H9 (cell line): ENCODE measurements around the gene PIK3R5. TPM values are rescaled to one million over a fixed set of nuclear protein-coding genes. Genes with fewer than 3 reads are reported as not detected.

ENCODE experiments used
- DNase-seq: peaks from one replicate; pipeline ENCODE4 v3.0.0-alpha.2; 2017
- H2AFZ ChIP-seq: one replicate; pipeline ENCODE4 v1.6.1; 2013; ENCODE audit warnings: mild to moderate bottlenecking, low read length, control low read depth, moderate library complexity
- H2AK5ac ChIP-seq: 2 replicates; pipeline ENCODE4 v1.6.1; 2013; ENCODE audit warnings: low read length, control low read depth, mixed read lengths; ENCODE audit not compliant: insufficient read length
- H2BK120ac ChIP-seq: one replicate; pipeline ENCODE4 v1.6.1; 2013; ENCODE audit warnings: low read depth, mild to moderate bottlenecking, low read length, control low read depth, inconsistent platforms; ENCODE audit not compliant: poor library complexity, severe bottlenecking
- H2BK12ac ChIP-seq: 2 replicates; pipeline ENCODE4 v1.6.1; 2013; ENCODE audit warnings: low read length, control low read depth, mixed read lengths, low read depth; ENCODE audit not compliant: insufficient read length
- H2BK15ac ChIP-seq: 2 replicates; pipeline ENCODE4 v1.6.1; 2013; ENCODE audit warnings: low read depth, low read length, control low read depth
- H2BK20ac ChIP-seq: one replicate; pipeline ENCODE4 v1.6.1; 2013; ENCODE audit warnings: low read depth, mild to moderate bottlenecking, low read length, control low read depth, inconsistent platforms; ENCODE audit not compliant: poor library complexity, severe bottlenecking
- H2BK5ac ChIP-seq: 2 replicates; pipeline ENCODE4 v1.6.1; 2013; ENCODE audit warnings: low read length, control low read depth, mixed read lengths; ENCODE audit not compliant: insufficient read length
- H3K14ac ChIP-seq: 2 replicates; pipeline ENCODE4 v1.6.1; 2013; ENCODE audit warnings: low read length, control low read depth; ENCODE audit not compliant: insufficient read depth
- H3K18ac ChIP-seq: 2 replicates; pipeline ENCODE4 v1.6.1; 2013; ENCODE audit warnings: low read depth, mild to moderate bottlenecking, mixed read lengths, low read length, control low read depth; ENCODE audit not compliant: insufficient read length
- H3K23ac ChIP-seq: 2 replicates; pipeline ENCODE4 v1.6.1; 2013; ENCODE audit warnings: low read length, control low read depth, mixed read lengths, low read depth; ENCODE audit not compliant: insufficient read length
- H3K23me2 ChIP-seq: 2 replicates; pipeline ENCODE4 v1.6.1; 2013; ENCODE audit warnings: low read depth, mild to moderate bottlenecking, mixed read lengths, low read length, control low read depth; ENCODE audit not compliant: insufficient read length, poor library complexity, severe bottlenecking
- H3K27ac ChIP-seq: 2 replicates; pipeline ENCODE4 v1.5.1; 2013; ENCODE audit warnings: low read length, control low read depth, mixed read lengths, low read depth; ENCODE audit not compliant: insufficient read length
- H3K27me3 ChIP-seq: 2 replicates; pipeline ENCODE4 v1.6.1; 2013; ENCODE audit warnings: low read length, control low read depth, inconsistent platforms; ENCODE audit not compliant: insufficient read depth
- H3K4ac ChIP-seq: 2 replicates; pipeline ENCODE4 v1.6.1; 2013; ENCODE audit warnings: low read depth, mild to moderate bottlenecking, control low read depth, inconsistent platforms, low read length, moderate library complexity
- H3K4me1 ChIP-seq: 2 replicates; pipeline ENCODE4 v1.6.1; 2013; ENCODE audit warnings: low read length, control low read depth, inconsistent platforms; ENCODE audit not compliant: insufficient read depth
- H3K4me2 ChIP-seq: 2 replicates; pipeline ENCODE4 v1.6.1; 2013; ENCODE audit warnings: low read length, control low read depth, mixed read lengths; ENCODE audit not compliant: insufficient read length, insufficient read depth
- H3K56ac ChIP-seq: 2 replicates; pipeline ENCODE4 v1.6.1; 2013; ENCODE audit warnings: low read depth, mild to moderate bottlenecking, mixed read lengths, low read length, control low read depth; ENCODE audit not compliant: insufficient read length
- H3K79me1 ChIP-seq: 2 replicates; pipeline ENCODE4 v1.6.1; 2013; ENCODE audit warnings: low read depth, mild to moderate bottlenecking, moderate library complexity, low read length, control low read depth, inconsistent platforms; ENCODE audit not compliant: insufficient read depth, poor library complexity, severe bottlenecking
- H3K79me2 ChIP-seq: 2 replicates; pipeline ENCODE4 v1.6.1; 2013; ENCODE audit warnings: low read length, control low read depth, inconsistent platforms; ENCODE audit not compliant: insufficient read depth
- H3K9ac ChIP-seq: 2 replicates; pipeline ENCODE4 v1.6.1; 2013; ENCODE audit warnings: low read length, control low read depth, mixed read lengths; ENCODE audit not compliant: insufficient read length; ENCODE audit errors: extremely low read depth
- H3K9me3 ChIP-seq: one replicate; pipeline ENCODE4 v1.6.1; 2013; ENCODE audit warnings: low read depth, low read length, inconsistent platforms; ENCODE audit not compliant: control insufficient read depth
- H3T11ph ChIP-seq: one replicate; pipeline ENCODE4 v1.6.1; 2013; ENCODE audit warnings: mild to moderate bottlenecking, low read length, control low read depth, inconsistent platforms
- H4K20me1 ChIP-seq: one replicate; pipeline ENCODE4 v1.6.1; 2013; ENCODE audit not compliant: control insufficient read depth, insufficient read length, insufficient read depth
- H4K5ac ChIP-seq: 2 replicates; pipeline ENCODE4 v1.6.1; 2013; ENCODE audit warnings: low read depth, mild to moderate bottlenecking, mixed read lengths, low read length, control low read depth; ENCODE audit not compliant: insufficient read length
- H4K8ac ChIP-seq: replicated peaks from 2 replicates; pipeline ENCODE4 v1.6.1; 2013; ENCODE audit warnings: low read length, control low read depth, mixed read lengths, low read depth; ENCODE audit not compliant: insufficient read length
- H4K91ac ChIP-seq: 2 replicates; pipeline ENCODE4 v1.6.1; 2013; ENCODE audit warnings: low read depth, mild to moderate bottlenecking, moderate library complexity, mixed read lengths, low read length, control low read depth; ENCODE audit not compliant: insufficient read length
- H3K27ac Mint-ChIP-seq, 3 experiments: 2 replicates in 2 of 3; 3 replicates in 1 of 3; pipeline ENCODE4 v1.8.0; 2020 to 2021; ENCODE audit warnings: mixed read lengths in 3 of 3, mild to moderate bottlenecking in 1 of 3, moderate library complexity in 1 of 3
- H3K27me3 Mint-ChIP-seq: 2 replicates; pipeline ENCODE4 v1.8.0; 2021; ENCODE audit warnings: low read depth, mild to moderate bottlenecking, moderate library complexity, mixed read lengths
- H3K36me3 Mint-ChIP-seq, 3 experiments: 2 replicates in 2 of 3; 3 replicates in 1 of 3; pipeline ENCODE4 v1.8.0; 2020 to 2021; ENCODE audit warnings: low read depth in 3 of 3, mixed read lengths in 3 of 3; ENCODE audit not compliant: insufficient read depth in 1 of 3
- H3K4me1 Mint-ChIP-seq, 2 experiments: 2 replicates each; pipeline ENCODE4 v1.8.0; 2020; ENCODE audit warnings: mixed read lengths in 2 of 2
- H3K4me3 Mint-ChIP-seq, 2 experiments: 2 replicates in 1 of 2; 3 replicates in 1 of 2; pipeline ENCODE4 v1.8.0; 2020 to 2021; ENCODE audit warnings: mild to moderate bottlenecking in 2 of 2, mixed read lengths in 2 of 2, moderate library complexity in 1 of 2
- H3K9me3 Mint-ChIP-seq, 2 experiments: 2 replicates in 1 of 2; 3 replicates in 1 of 2; pipeline ENCODE4 v1.8.0; 2020; ENCODE audit warnings: mild to moderate bottlenecking in 2 of 2, mixed read lengths in 2 of 2, moderate library complexity in 1 of 2
- WGBS: extraction: QIAGEN DNeasy Blood & Tissue Kit; methylation state at CpG from one replicate; pipeline ENCODE4 v1.1.7; 2013; ENCODE audit warnings: missing lambda C conversion rate, low lambda C conversion rate, mixed read lengths; ENCODE audit not compliant: insufficient read length; ENCODE audit errors: extremely low coverage; 5-methylcytosine and 5-hydroxymethylcytosine counted together
- total RNA-seq: library from RNA; stranded (reverse); gene quantifications from 2 replicates; pipeline ENCODE4 v1.2.1, GENCODE V29; 2021
- TF ChIP-seq, protein P1 (sequence below): fragments of 200-600 bp; sonication (generic); conservative IDR thresholded peaks from 3 replicates; pipeline ENCODE4 v1.8.0; 2021; ENCODE audit warnings: antibody characterized with exemption, mild to moderate bottlenecking

The PIK3R5 gene
- total RNA-seq, 1 experiment from 2014 or later: 1.4 TPM

DNA sequence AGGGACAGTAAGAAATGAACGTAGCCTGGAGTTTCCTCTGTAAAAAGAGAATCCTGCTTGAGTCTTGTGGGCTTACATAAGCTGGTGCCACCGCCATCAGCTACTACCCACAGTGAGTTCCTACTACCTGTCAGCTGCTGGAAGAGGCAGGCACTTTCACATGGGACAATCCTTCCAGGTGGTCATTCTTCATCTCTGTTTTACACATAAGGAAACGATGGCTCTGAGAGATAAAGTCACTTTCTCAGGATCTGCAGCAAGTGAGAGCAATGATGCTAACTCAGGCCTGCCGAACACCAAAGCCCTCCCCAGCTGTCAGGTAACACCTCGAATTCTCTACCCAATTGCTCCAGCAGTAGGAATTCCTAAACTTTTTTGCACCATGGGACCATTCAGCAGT lies 26.6 kb downstream of the PIK3R5 start:
- no peak overlapping the region for H3K23ac ChIP-seq
- no peak overlapping the region for H2AFZ ChIP-seq
- H4K20me1 ChIP-seq: no peaks in the 10 kb centered on the region
- H3K4me3 Mint-ChIP-seq: no peak overlapping the region
- H2BK12ac ChIP-seq: no peak overlapping the region
- H2BK15ac ChIP-seq: no peak overlapping the region
- no peak overlapping the region for H3K18ac ChIP-seq
- no peak overlapping the region for H4K8ac ChIP-seq
- H3K4me2 ChIP-seq: no peak overlapping the region
- no peaks in the 10 kb centered on the region; the same call in 1 of the 2 replicates for H3K4me1 ChIP-seq
- no peak overlapping the region for H2AK5ac ChIP-seq
- peaks cover 0 to 4% of the 10 kb centered on the region in 2 experiments; a peak in 2 of 5 replicates for H3K9me3 Mint-ChIP-seq
- no peak overlapping the region for H3T11ph ChIP-seq
- no peak overlapping the region for H2BK120ac ChIP-seq
- H3K27me3 ChIP-seq: no peaks in the 10 kb centered on the region
- H3K14ac ChIP-seq: no peak overlapping the region
- peaks cover 6% of the 10 kb centered on the region for H3K27me3 Mint-ChIP-seq
- peaks cover 22% of the 10 kb centered on the region in 2 experiments for H3K4me1 Mint-ChIP-seq
- no peak overlapping the region for H4K5ac ChIP-seq
- H3K27ac Mint-ChIP-seq: peak overlapping the region in 1 of 3 experiments; percentile 75; a peak in 1 of 7 replicates
- TF ChIP-seq, protein P1, sequence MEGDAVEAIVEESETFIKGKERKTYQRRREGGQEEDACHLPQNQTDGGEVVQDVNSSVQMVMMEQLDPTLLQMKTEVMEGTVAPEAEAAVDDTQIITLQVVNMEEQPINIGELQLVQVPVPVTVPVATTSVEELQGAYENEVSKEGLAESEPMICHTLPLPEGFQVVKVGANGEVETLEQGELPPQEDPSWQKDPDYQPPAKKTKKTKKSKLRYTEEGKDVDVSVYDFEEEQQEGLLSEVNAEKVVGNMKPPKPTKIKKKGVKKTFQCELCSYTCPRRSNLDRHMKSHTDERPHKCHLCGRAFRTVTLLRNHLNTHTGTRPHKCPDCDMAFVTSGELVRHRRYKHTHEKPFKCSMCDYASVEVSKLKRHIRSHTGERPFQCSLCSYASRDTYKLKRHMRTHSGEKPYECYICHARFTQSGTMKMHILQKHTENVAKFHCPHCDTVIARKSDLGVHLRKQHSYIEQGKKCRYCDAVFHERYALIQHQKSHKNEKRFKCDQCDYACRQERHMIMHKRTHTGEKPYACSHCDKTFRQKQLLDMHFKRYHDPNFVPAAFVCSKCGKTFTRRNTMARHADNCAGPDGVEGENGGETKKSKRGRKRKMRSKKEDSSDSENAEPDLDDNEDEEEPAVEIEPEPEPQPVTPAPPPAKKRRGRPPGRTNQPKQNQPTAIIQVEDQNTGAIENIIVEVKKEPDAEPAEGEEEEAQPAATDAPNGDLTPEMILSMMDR: no peak
- no peak overlapping the region for H3K27ac ChIP-seq
- no CpG with 5 or more reads among the region's 5 CpGs for WGBS
- no peak overlapping the region for H4K91ac ChIP-seq
- no peak overlapping the region for H3K9ac ChIP-seq
- DNase-seq: peak; percentile 15
- no peaks in the 10 kb centered on the region for H3K9me3 ChIP-seq
- H3K36me3 Mint-ChIP-seq: 0 out of 7 replicates have a peak, but pooled peaks cover 0 to 4% (median 0%) of the 10 kb centered on the region in 3 experiments
- H3K79me2 ChIP-seq: no peaks in the 10 kb centered on the region
- H3K4ac ChIP-seq: no peak overlapping the region
- no peak overlapping the region for H2BK20ac ChIP-seq
- H3K56ac ChIP-seq: no peak overlapping the region
- H3K79me1 ChIP-seq: no peaks in the 10 kb centered on the region
- no peaks in the 10 kb centered on the region for H3K23me2 ChIP-seq
- H2BK5ac ChIP-seq: no peak overlapping the region
